Limb (tissue), 2 donors: ENCODE data around the gene TARS1.
"Not testable (repeated sequence)": the region's sequence is repeated elsewhere in the genome, so short reads cannot be mapped to it uniquely, and the experiment has no call there.

Experiments
- DNase-seq, 2 donors: peaks; one replicate each; pipeline ENCODE4 v3.0.0-alpha.2; 2016; ENCODE audit errors: extremely low spot score in 2 of 2

The TARS1 gene

GRCh38 chr5:33488558-33489355, 48.0 kb downstream of the TARS1 start:
- no peak for DNase-seq

- no peak for DNase-seq
Measured at GRCh38 chr5:33489481-33490067, 48.8 kb downstream of the TARS1 start.

- DNase-seq: no peak
Measured at GRCh38 chr5:33490071-33490665, 49.4 kb downstream of the TARS1 start.

GRCh38 chr5:33491941-33492340, 51.2 kb downstream of the TARS1 start:
- no peak for DNase-seq

GRCh38 chr5:33494466-33494865, 53.7 kb downstream of the TARS1 start:
- peak in 1 of 2 donors; percentile 15 for DNase-seq

GRCh38 chr5:33501260-33501659, 60.5 kb downstream of the TARS1 start:
- no peak for DNase-seq

- DNase-seq: no peak
Measured at GRCh38 chr5:33501899-33502298, 61.1 kb downstream of the TARS1 start.

- no peak for DNase-seq
Measured at GRCh38 chr5:33504570-33504969, 63.8 kb downstream of the TARS1 start.

- DNase-seq: no peak
Measured at GRCh38 chr5:33507426-33507825, 66.7 kb downstream of the TARS1 start.

- no peak for DNase-seq
Measured at GRCh38 chr5:33509036-33509435, 68.3 kb downstream of the TARS1 start.

- no peak for DNase-seq
Measured at GRCh38 chr5:33513462-33514185, 72.9 kb downstream of the TARS1 start.

- not testable (repeated sequence) for DNase-seq
Measured at GRCh38 chr5:33515366-33515765, 74.6 kb downstream of the TARS1 start.

- no peak for DNase-seq
Measured at GRCh38 chr5:33516421-33516820, 75.7 kb downstream of the TARS1 start.
